Stimulated activated CD4-positive, alpha-beta T cell treated with anti-CD3 and anti-CD28 coated beads, TNF-alpha, amount 100 ng/mL, for 1 hour (primary cell): ENCODE results near the gene HGF.

ENCODE experiments used
- DNase-seq, 3 donors: peaks; one replicate each; pipeline ENCODE4 v3.0.0-alpha.2; 2020; ENCODE audit warnings: low read depth in 3 of 3, low spot score in 1 of 3

HGF gene

GRCh38 chr7:81687062-81687461 is 82.8 kb downstream of the HGF start:
- no peak for DNase-seq

DNA sequence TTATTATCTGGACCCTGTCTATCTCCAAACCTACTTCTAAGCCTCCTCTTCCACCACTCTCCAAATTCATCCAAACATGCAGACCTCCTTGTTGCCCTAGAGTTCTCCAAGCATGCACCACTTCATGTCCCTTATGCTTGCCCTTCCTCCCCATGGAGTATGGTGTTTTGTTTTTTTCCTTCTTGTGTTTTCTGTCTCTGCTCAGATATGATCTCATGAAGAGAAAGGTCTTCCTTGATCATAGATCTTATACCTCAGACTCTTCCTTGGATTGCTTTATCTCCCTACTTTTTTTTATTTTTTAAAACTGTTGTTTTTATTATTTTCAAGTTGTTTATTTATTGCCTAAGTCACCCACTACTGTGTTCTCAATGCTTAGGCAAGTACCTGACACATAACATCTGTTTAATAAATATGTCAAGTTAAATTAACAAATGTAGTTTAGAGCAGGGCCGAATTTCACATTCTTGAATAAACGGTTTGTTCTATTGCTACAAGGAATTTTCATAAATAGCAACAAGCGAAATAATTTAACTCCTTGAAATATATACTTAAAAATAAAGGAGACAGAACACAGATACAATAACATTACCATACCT is 84.5 kb downstream of the HGF start:
- DNase-seq = no peak

- no peak for DNase-seq
These were observed 85.2 kb downstream of the HGF start for GRCh38 chr7:81684514-81685269.

DNA sequence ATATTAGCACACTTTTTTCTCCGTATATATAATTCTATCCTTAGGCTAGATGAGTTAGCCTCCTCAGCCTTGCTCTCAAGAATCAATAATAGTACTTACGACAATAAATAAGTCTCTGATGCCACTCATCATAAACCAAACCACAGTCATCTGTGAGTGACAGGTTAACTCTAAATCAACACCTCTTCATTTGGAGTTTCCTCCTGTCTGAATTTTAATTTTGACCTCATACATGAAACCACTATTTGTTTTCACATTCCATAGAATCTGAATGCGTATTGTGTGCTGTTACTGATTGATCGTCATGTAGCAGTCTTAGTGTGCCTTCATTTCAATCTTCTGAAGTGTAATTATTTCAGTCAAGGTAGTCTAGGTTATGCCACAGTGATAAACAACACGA is 85.8 kb downstream of the HGF start:
- DNase-seq = no peak

DNA sequence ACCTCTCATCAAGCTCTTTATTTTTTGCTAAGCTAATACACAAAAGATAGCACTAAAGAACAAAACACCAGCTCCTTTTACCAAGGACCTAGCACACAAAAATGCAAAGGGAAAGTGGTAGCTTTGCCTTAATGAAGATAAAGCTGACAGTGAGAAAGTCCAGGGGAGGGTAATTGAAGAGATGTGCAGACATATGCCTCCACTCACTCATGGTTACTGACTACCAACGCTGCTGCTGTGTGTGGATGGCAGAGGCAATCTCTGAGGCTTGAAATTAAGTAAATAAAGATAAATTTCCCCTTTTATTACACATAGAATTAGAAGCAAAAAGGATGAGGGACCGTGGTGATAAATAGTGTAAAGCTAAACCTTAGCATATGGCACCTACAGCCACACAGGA is 87.0 kb downstream of the HGF start:
- no peak for DNase-seq

- no peak for DNase-seq
These were observed 89.7 kb downstream of the HGF start for GRCh38 chr7:81680120-81680519.

DNA sequence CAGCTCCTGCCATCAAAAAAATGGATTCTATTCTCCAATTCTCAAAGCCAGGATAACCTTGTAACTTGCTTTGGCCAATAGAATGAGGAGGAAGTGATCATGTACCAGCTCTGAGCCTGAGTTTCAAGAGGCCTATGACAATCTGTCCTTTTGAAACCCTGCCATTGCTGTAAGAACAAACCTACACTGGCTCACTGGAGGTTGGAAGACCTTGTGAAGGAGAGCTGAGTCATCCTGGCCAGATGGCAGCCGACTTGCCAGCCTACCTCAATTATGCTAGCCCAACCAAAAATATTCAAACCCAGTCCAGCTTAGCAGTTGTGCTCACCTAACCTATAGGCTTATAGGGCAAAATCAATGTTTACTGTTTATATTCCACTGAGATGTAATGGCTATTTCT is 93.0 kb downstream of the HGF start:
- no peak for DNase-seq

GRCh38 chr7:81676105-81676811 is 93.6 kb downstream of the HGF start:
- no peak for DNase-seq

- no peak for DNase-seq
These were observed 95.4 kb downstream of the HGF start for GRCh38 chr7:81674431-81674830.

DNA sequence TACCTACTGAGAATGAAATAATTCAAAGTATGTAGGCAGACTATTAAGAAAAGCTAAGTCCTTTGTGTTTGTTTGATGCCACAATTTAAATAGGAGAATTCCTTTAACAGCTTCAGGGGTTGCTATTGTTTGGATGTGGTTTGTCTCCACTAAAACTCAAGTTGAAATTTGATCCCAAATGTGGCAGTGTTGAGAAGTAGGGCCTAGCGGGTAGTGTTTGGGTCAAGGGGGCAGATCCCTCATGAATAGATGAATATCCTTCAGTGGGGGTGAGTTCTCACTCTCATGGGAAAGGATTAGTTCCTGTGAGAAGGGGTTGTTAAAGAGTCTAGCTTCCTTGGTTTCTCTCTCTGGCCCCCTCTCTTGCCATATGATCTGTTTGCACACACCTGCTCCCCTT is 97.0 kb downstream of the HGF start:
- DNase-seq = no peak

DNA sequence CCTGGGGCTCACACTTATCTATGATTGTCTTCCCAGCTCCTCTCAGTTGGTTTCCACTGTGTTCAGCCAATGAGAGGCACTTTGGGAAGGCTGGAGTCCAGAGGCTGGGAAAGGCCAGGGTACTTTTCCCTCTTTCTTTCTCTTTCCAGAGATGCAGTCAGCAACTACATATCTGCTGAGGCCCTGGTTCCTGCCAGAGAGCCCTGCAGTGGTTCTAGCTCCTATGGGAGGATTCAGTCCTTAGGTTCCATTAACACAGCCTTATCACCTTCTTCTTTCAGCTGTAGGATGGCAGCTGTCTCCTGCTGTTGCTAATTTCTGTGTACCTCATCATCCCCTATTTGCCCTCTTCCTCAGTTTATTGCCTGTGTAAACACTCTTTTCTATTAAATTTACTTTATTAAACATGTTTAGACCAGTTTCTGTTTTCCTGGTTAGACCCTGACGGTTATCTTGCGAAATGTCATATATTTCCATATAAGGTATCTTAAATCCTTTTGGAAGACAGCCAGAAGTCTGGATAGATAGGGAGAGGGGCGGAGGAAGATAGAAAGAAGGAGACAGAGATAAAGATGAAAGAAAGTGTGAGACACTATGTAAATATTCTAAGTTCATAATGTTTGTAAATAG is 100.3 kb downstream of the HGF start:
- no peak for DNase-seq

DNA sequence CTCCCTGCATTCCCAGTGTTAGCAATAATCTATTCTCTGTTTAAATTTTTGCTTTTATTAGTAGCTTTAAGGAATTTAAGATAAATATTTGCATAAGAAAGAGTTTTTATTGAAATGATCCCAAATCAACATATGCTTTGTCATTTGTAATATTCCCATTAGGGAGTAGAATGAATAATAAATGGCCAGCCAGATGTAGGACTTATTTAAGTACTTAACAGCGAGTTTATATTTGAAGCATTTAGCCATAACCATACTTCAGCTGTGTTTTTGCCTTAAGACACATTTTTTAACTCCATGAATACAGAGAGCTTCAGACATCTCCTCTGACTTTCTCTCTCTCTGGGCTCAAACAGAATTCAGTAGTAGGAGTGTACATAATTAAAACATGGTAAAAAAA is 103.6 kb downstream of the HGF start:
- no peak for DNase-seq

DNA sequence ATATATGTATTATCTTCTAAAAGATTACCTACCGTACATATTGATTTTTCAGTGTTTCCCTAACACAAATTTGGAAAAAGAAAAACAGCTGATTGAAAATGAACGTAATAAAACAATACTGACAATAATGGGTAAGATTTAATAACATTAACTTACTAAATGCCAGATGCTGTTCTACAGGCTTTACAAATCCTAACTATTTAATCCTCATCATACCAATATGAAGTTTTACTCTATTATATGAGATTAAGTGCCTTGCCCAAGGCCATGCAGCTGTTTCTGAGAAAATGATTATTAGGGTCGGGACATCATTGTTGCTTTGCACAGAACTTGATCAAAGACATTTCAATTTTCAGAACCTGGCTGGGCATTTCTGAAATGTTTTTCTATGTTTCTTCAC is 104.6 kb downstream of the HGF start:
- no peak for DNase-seq

DNA sequence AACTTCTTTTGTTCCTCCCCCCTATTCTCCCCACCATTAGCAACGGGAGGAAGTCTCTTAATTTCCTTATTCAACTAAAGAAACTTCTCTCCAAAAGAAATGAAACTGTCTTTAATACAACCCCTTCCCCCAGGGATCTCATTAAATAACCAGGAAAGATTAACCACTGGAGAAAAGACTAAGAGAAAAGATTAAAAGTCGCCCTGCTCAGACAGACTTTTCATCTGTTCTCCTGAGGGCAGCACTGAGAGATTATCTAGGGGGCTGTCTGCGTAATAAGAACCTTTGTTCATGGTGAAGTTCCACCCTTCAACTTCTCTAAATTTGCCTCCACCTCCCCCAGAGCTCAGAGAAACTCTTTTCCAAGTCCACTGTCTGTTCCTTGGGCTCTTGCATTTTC is 105.5 kb downstream of the HGF start:
- no peak for DNase-seq

DNA sequence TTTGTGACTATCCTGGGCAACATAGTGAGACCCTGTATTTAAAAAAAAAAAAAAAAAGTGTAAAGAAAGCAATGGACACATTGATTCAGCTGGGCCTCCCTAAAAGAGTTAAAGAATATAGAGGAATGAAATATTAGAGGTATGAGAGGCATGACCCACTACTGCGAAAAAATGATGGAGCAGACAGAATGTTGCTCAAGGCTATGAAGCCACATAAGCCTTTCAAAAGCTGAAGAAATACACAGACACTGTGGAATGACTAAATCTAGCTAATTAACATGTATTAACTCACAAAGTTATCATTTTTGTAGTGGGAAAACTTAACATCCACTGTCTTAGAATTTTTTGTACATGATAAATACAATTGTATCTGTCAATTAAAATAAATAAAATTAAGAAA is 107.3 kb downstream of the HGF start:
- no peak for DNase-seq

DNA sequence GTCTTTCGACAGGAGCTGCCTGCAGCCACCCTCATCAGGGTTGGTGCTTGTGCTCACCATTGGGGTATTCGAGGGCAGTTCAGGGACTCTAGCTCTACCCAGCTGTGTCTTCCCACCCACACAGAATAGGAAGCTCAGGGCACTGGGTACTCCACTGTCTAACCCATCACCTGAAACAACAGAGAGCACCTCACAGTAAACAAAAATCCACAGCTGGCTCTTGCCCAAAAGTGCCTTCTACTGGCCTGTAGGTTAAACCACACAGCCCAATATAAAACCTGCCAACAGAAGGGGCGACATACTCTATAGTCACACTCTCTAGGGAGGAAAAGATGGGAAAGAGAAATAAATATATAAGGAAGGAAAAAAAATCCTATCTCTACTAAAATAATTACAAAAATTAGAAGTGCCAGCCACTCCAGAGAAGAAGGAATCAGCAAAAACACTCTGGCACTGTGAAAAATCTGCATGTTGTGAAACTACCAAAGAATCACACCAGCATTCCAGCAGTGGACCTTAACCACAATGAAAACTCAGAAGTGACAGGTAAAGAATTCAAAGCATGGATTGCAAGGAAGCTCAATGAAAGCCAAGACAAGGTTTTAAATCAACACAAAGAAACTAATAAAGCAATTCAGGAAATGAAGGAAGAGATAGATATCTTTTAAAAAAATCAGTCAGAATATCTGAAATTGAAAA is 110.0 kb downstream of the HGF start:
- DNase-seq = no peak

DNA sequence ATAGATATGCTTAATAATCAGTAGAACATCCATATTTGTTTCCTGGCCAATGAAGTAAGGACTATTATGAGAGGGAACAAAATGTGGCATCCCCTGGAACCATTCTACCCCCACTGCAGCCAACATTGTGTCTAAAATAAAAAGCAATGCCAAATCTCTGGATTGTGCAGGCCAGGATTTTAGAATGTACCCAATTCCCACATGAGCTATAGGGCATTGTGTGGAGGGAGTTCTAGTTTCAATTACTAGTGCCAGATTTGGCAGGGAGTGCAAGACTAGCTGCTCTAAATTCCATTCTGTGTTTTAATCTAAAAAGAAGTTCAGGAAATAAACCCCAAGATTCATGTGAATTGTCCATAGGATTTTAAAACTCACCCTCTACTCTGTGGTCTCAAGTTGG is 112.3 kb downstream of the HGF start:
- DNase-seq = no peak

DNA sequence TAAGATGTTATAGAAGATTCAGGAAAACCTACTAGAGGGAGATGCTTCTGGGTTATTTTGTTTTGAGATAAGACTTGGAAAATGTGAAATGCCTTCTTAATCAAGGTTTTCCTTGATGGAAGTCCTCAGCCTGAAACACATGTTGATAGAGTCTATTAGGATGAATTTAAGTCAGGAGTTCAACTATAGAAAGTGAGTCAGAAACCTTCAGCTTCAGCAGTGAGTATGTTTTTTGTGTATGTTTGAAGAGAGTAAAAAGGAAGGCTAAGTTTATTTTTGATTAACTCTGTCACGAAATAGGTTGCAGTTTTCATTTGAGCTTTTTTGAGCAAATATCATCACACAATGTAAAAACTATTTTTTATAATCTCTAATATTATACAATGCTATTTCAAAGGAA is 114.6 kb downstream of the HGF start:
- DNase-seq = no peak

DNA sequence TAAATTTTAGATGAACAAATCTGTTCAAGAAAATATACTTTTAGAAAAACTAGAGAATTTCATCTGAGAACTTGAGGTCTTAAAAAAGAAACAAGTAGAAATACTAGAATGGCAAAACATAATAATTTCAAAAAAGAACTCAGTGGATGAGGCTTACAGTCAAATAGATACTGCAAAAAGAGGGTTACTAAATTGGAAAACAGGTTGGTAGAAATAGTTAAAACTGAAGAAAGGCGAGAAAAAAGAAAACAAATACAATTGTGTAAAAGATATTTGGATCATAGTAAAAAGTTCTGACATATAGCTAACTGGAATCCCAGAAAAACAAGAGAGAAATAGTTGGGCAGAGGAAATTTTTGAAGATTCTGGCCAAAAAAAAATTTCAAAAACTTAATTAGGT is 117.6 kb downstream of the HGF start:
- DNase-seq = no peak
